Fibroblast of lung (primary cell): Measurements from ENCODE around the gene MEGF6. TPM values are rescaled to one million over a fixed set of nuclear protein-coding genes. Genes with fewer than 3 reads are reported as not detected.

Experiments used
- DNase-seq, 2 donors: peaks; one replicate each; pipeline versions ENCODE4 v3.0.0 to v3.0.0-alpha.2; 2010; ENCODE audit warnings: low read depth in 2 of 2
- H2AFZ ChIP-seq: 2 replicates; pipeline ENCODE4 v1.5.1; 2012; ENCODE audit warnings: low read length, control low read depth, inconsistent platforms
- H3K27ac ChIP-seq: 2 replicates; pipeline ENCODE4 v1.5.1; 2011; ENCODE audit warnings: low read length, control low read depth; ENCODE audit not compliant: insufficient read depth
- H3K27me3 ChIP-seq: 2 replicates; pipeline ENCODE4 v1.5.1; 2011; ENCODE audit warnings: mild to moderate bottlenecking, low read length; ENCODE audit not compliant: control insufficient read depth, insufficient read depth
- H3K36me3 ChIP-seq: 2 replicates; pipeline ENCODE4 v1.5.1; 2011; ENCODE audit warnings: low read length; ENCODE audit not compliant: control insufficient read depth, insufficient read depth
- H3K4me1 ChIP-seq: 2 replicates; pipeline ENCODE4 v1.5.1; 2011; ENCODE audit warnings: low read length; ENCODE audit not compliant: control insufficient read depth, insufficient read depth; ENCODE audit errors: extremely low read depth
- H3K4me2 ChIP-seq: 2 replicates; pipeline ENCODE4 v1.5.1; 2011; ENCODE audit warnings: low read length, control low read depth; ENCODE audit not compliant: insufficient read depth; ENCODE audit errors: extremely low read depth
- H3K4me3 ChIP-seq, 4 experiments: fragments of 200-600 bp in 1 of 4; sonication (generic) in 1 of 4; replicated peaks in 1 of 4; 2 replicates each; pipeline ENCODE4 v1.5.1; 2011 to 2016; ENCODE audit warnings: low read length in 4 of 4, low read depth in 3 of 4, mild to moderate bottlenecking in 3 of 4, control low read depth in 2 of 4, inconsistent platforms in 1 of 4, mixed read lengths in 1 of 4; ENCODE audit not compliant: insufficient read depth in 1 of 4; ENCODE audit errors: control extremely low read depth in 1 of 4
- H3K79me2 ChIP-seq: 2 replicates; pipeline ENCODE4 v1.5.1; 2012; ENCODE audit warnings: mild to moderate bottlenecking, low read length, inconsistent platforms; ENCODE audit not compliant: control insufficient read depth, insufficient read depth
- H3K9ac ChIP-seq: 2 replicates; pipeline ENCODE4 v1.5.1; 2011; ENCODE audit warnings: mild to moderate bottlenecking, low read length, control low read depth; ENCODE audit not compliant: insufficient read depth
- H3K9me3 ChIP-seq: 2 replicates; pipeline ENCODE4 v1.5.1; 2012; ENCODE audit warnings: low read depth, low read length; ENCODE audit not compliant: control insufficient read depth, insufficient read depth
- H4K20me1 ChIP-seq: 2 replicates; pipeline ENCODE4 v1.5.1; 2011; ENCODE audit warnings: low read length; ENCODE audit not compliant: control insufficient read depth, insufficient read depth; ENCODE audit errors: extremely low read depth
- EZH2 ChIP-seq: IDR thresholded peaks from 2 replicates; pipeline ENCODE4 v1.5.1; 2012; ENCODE audit warnings: low read length, control low read depth, mild to moderate bottlenecking; ENCODE audit errors: missing control alignments
- polyA plus RNA-seq, 2 donors: library from polyadenylated mRNA; depleted of rRNA in 1 of 2; stranded (reverse) in 1 of 2; unstranded in 1 of 2; fragments of >200 nt; gene quantifications; 2 replicates each; pipeline ENCODE4 v1.2.1, GENCODE V29; 2011 to 2012; ENCODE audit warnings: missing spikeins in 1 of 2
- total RNA-seq: library from RNA; depleted of rRNA; stranded (reverse); fragments of >200 nt; gene quantifications from 2 replicates; pipeline ENCODE4 v1.2.1, GENCODE V29; 2014
- TF ChIP-seq, protein P1 (sequence below), 2 donors: IDR thresholded peaks in 1 of 2; conservative IDR thresholded peaks in 1 of 2; 1 replicate in 1 of 2; 2 replicates in 1 of 2; pipeline ENCODE4 v1.5.1; 2011 to 2012; ENCODE audit warnings: low read length in 2 of 2, control low read depth in 1 of 2, inconsistent platforms in 1 of 2, low read depth in 1 of 2, mild to moderate bottlenecking in 1 of 2

The MEGF6 gene
- total and polyA plus RNA-seq, 2 donors (not counting 1 experiment from before 2014, with no cell fraction given): 1.6 to 11.6 TPM

DNA sequence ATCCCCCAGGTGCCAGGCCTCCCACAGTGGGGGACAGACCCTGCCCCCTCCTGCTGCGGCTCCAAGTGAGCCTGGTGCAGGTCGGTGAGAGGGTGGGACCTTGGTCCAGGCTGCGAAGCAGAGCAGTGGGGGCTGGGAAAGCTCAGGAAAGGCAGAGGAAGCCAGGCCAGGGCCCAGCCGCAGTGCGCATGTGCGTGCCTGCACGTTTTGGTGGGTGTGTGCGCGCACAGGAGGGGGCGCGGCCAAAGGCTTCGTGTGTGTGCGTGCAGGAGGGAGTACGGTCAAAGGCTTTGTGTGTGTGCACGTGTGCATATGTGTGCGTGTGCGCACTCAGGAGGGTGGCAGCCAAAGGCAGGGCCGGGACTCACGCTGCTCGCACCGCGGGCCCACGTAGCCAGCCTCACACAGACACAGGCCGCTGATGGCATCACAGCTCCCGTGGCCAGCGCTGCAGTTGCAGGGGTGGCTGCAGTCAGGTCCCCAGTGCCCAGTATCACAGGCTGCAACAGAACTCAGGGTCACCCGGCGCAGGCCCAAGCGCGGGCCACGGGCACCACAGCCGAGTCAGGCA, 111.0 kb downstream of the MEGF6 start:
- H3K79me2 ChIP-seq: no peaks in the 10 kb centered on the region
- H3K4me3 ChIP-seq: no peak overlapping the region
- H3K27ac ChIP-seq: no peak overlapping the region
- no peak overlapping the region for H3K9ac ChIP-seq
- no peaks in the 10 kb centered on the region for H3K9me3 ChIP-seq
- no peak for DNase-seq
- H3K27me3 ChIP-seq: no peaks in the 10 kb centered on the region
- H3K36me3 ChIP-seq: no peaks in the 10 kb centered on the region
- H2AFZ ChIP-seq: no peak overlapping the region
- TF ChIP-seq, protein P1, sequence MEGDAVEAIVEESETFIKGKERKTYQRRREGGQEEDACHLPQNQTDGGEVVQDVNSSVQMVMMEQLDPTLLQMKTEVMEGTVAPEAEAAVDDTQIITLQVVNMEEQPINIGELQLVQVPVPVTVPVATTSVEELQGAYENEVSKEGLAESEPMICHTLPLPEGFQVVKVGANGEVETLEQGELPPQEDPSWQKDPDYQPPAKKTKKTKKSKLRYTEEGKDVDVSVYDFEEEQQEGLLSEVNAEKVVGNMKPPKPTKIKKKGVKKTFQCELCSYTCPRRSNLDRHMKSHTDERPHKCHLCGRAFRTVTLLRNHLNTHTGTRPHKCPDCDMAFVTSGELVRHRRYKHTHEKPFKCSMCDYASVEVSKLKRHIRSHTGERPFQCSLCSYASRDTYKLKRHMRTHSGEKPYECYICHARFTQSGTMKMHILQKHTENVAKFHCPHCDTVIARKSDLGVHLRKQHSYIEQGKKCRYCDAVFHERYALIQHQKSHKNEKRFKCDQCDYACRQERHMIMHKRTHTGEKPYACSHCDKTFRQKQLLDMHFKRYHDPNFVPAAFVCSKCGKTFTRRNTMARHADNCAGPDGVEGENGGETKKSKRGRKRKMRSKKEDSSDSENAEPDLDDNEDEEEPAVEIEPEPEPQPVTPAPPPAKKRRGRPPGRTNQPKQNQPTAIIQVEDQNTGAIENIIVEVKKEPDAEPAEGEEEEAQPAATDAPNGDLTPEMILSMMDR (conservative IDR thresholded peaks at IDR 0.05 in 1 of 2, IDR thresholded peaks at IDR 0.05 in 1 of 2; ENCODE audit: low read depth in 1 of 2, low read length in 2 of 2): no peak
- TF ChIP-seq EZH2: no peak
- no peaks in the 10 kb centered on the region for H4K20me1 ChIP-seq
- H3K4me1 ChIP-seq: no peaks in the 10 kb centered on the region
- no peak overlapping the region for H3K4me2 ChIP-seq

DNA sequence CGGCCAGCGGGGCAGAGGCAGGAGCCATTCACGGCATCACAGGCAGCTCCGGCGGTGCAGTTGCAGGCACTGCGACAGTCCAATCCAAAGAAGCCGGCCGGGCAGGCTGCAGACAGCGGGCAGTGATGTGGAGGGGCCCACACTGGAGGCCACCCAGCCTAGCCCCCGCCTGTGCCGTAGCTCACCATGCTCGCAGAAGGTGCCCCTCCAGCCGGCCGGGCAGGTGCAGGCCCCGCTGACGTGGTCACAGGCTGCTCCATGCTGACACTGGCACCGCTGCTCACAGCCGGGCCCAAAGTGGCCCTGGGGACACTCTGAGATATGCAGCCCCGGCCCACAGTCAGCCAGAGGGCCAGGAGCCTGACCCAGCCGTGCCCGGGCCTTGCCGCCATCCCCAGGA, 111.7 kb downstream of the MEGF6 start:
- DNase-seq: no peak
- no peak overlapping the region for H3K27ac ChIP-seq
- no peaks in the 10 kb centered on the region for H4K20me1 ChIP-seq
- H2AFZ ChIP-seq: no peak overlapping the region
- H3K4me3 ChIP-seq: no peak overlapping the region
- no peaks in the 10 kb centered on the region for H3K4me1 ChIP-seq
- no peaks in the 10 kb centered on the region for H3K79me2 ChIP-seq
- no peak for TF ChIP-seq EZH2
- TF ChIP-seq, protein P1 (conservative IDR thresholded peaks at IDR 0.05 in 1 of 2, IDR thresholded peaks at IDR 0.05 in 1 of 2; ENCODE audit: low read depth in 1 of 2, low read length in 2 of 2): no peak
- H3K27me3 ChIP-seq: no peaks in the 10 kb centered on the region
- no peak overlapping the region for H3K9ac ChIP-seq
- no peak overlapping the region for H3K4me2 ChIP-seq
- no peaks in the 10 kb centered on the region for H3K36me3 ChIP-seq
- no peaks in the 10 kb centered on the region for H3K9me3 ChIP-seq

DNA sequence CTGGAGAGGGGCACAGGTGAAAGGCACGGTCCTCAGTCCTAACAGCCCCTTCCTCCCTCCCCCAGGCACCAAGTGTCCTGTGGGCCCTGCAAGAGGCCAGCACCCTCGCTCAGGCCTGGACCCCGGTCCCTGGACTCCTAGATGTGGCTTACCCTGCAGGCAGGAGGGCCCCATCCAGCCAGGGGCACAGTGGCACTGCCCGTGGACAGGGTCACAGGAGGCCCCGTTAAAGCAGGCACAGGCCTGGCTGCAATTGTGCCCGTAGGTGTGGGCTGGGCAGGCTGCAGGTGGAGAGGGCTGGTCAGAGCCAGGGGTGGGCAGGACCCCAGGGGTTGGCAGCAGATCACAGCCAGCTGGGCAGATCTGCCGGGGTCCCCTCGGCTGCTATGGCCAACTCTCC, 112.3 kb downstream of the MEGF6 start:
- no peak for DNase-seq
- Histone ChIP-seq H3K79me2 (no peaks in the 10 kb centered on the region), H3K4me3 (no peak overlapping the region), H4K20me1 (no peaks in the 10 kb centered on the region), H3K4me1 (no peaks in the 10 kb centered on the region), H3K9me3 (no peaks in the 10 kb centered on the region), H3K4me2 (no peak overlapping the region), H3K9ac (no peak overlapping the region), H3K27ac (no peak overlapping the region), H2AFZ (no peak overlapping the region), H3K27me3 (no peaks in the 10 kb centered on the region), H3K36me3 (no peaks in the 10 kb centered on the region)
- no peak for TF ChIP-seq EZH2
- TF ChIP-seq, protein P1 (conservative IDR thresholded peaks at IDR 0.05 in 1 of 2, IDR thresholded peaks at IDR 0.05 in 1 of 2; ENCODE audit: low read depth in 1 of 2, low read length in 2 of 2): no peak
